GM21367 (cell line): ENCODE measurements around the gene BLTP2.
"Not testable (repeated sequence)": the region's sequence is repeated elsewhere in the genome, so short reads cannot be mapped to it uniquely, and the experiment has no call there.

Experiments used
- ATAC-seq: cut with Tn5 transposase; IDR thresholded peaks from one replicate; pipeline ENCODE4 v1.9.1; 2021; ENCODE audit not compliant: unreplicated experiment

BLTP2 gene

DNA sequence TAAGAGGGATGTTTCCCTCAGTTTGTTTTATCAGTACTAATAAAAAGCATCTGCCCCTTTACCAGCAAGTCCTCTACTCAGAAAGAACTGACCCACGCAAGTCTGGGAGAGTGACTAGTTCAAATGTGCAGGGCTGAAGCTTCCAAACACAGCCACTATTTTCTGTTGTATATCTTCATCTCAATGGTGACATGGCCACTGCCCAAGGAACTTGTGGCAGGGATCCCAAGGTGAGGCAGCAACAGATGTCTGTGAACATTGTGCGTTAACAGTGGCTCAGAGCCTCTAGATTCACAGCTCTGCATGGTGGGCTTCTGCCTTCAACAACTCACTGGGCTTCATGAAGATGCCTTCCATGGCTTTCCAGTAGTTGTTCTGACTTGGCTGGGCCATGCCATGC lies 3.7 kb upstream of the BLTP2 start:
- ATAC-seq = no peak

DNA sequence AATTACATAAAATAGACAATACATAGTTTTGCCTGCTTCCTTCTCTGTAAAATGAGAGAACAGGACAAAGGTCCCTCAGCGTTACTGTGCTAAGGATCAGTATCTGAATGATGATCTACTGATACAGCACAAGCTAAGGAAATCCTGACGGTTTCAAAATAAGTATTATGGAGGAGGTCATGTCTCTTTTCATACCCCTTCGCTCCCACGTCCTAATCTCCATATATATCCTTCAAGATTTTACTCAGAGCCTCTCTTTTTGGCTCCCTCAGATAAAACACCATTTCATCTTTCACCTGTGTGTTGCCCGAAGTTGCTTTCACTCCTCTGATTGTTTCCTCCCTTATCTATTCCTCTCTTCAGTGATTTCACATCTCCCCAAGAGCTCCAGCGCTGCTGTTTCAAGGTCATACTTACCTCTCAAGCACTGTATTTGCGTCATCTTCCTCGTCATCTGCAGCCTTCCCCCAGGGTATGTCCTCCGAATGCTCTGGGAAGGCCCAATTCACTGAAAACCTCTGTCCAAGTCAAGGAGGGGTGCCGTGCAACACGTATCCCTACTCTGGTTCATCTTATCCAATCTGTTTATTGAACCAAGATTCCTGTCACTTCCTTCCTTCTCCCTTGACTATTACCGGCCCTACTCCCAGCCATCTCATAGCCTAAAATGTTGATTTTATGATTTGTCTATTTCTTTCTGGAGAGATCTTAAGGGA lies 1.2 kb upstream of the BLTP2 start:
- no peak for ATAC-seq

DNA sequence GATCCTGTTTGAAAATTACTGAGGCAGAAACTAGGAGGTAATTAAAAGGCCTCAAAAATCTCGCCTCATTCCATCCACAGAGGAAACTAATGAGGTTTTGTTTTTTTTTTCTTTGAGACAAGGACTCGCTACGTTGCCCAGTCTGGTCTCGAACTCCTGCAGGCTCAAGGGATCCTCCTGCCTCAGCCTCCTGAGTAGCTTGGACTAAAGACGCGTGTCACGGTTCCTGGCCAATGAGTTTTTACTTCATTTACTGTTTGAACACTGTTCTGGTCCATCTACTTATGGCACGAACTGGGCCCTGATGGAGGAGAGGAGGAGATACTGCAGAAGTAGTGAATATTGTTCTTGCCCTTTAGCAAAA lies 600 bp upstream of the BLTP2 start:
- no peak for ATAC-seq

DNA sequence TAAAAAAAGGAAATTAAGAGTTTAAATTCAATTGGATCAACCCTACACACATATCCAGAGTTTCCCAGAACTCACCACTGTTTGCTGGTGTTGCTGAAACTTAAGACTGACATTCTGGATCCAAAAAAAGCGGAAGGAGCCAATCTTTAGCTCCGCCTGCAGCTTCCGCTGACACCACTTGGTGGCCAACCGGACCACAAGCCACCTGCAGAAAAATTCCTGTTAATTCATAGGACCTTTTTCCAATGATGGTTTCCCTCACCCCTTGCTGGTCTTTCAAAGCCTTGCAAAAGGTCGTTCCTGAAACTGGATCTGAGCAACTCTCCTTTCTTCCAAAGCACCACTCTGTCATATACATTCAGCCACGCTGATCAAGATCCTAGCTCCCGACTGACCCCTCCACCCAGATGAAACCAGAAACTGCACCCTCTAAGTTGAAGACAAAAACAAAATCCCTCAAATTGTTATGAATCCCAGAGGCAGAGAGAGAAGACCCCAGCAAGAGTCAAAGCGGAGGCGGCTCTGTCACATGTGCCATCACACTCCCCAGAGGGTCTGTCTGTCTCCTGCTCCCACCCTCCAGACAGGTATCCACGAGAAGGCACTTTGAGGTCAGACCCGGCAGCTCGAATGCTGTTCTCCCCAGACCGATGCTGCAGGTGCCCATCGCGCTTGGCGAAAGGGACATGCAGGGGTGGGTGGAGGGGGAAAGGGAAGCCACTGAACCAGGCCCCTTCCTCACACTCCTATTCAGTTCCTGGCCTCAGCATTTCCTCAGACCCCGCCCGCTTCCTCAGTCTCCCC lies 773 bp downstream of the BLTP2 start:
- ATAC-seq = no peak

DNA sequence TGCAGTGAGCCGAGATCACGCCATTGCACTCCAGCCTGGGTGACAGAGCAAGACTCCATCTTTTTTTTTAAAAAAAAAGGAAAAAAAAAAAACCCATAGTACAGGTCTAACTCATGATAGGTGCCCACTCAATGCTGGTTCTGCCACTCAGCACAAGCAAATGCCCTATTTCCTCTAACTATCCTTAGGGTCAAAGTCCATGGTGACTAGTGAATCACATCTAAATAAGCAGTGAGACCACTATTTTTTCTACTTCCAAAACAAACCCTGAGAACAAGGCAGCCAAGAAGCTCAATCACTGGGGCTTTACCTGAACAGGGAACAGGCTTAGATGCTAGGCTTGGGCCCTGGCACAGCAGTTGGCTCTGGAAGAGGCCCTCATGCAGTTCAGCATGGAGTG lies 3.4 kb downstream of the BLTP2 start:
- ATAC-seq = no peak

DNA sequence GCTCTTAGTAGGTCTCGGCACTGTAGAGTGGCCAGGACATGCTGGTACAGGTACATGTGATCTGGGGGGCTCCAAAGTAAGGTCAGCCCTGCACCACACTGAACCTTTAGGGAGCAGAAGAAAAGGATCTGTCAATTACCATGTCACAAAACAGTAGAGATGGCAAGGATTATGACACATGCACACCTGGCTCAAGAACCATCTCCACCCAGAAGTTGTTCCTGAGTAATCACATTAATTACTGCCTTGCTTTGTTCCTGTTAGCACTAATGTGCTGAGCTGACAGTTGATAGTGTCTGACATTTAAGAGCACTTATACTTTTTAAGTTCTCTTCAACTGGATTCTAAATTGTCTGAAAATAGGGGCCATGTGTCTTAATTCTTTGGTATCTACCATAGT lies 9.5 kb downstream of the BLTP2 start:
- ATAC-seq = no peak

DNA sequence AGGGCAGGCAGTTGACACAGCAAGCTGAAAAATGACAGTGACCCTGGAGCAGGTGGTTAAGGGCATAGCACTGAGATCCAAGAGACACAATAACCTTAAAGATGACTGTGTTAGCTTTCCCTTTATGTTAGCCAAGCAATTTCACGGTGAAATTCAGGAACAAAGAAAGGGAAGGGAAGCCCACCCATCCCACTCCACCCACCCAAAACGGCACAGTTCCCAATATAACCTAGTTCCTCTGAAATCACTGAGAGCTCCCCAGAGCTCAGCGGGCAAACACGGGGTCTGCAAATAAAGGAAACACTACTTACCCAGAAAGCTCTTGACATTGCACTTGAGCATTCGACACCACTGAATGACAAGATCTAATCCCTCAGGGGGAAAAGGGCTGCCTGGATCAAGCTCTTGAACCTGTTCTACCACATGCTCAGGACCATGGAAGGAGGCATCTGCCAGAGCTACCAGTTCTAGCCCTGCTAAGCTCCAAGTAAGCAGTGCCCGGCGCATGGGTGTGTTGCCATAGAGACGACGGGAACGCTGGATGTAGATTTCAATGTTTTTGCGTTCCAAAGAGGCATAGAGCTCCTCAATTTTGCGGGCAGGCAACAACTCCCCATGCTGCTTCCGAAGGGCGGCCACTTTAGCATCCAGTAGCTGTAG lies 10.6 kb downstream of the BLTP2 start:
- ATAC-seq = no peak

DNA sequence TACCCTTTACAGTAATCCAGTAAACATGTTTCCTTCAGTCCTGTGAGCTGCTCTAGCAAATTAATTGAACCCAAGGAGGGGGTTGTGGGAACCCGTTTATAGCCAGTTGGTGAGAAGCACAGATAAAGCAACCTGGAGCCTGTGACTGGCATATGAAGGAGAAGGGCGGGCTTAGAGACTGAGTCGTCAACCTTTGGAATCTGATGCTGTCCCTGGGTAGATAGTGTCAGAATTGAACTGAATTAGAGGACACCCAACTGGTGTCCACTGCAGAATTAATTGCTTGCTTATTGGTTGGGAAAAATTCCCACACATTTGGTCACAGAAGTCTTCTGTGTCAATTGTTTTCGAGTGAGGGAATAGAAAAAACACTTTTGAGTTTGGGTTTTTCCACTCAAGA lies 18.1 kb downstream of the BLTP2 start:
- no peak for ATAC-seq

DNA sequence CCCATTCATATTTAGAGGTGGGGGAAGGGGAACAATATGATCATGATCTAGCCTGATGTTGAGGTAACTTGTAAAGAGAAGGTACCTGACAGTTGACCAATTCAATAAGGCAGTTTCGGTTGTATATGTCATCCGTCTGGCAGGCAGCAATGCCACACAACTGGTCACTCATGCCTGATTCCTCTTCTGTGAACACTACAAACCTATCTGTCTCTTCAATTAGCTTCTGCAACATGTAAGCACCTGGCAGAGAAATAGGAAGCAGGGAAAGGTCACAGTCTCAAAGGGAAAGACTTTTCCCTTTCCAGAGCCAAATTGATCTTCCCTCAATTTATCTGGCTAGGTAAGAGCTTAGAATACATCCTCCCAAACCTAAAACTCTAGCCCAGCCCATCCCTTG lies 20.8 kb downstream of the BLTP2 start:
- ATAC-seq = no peak

DNA sequence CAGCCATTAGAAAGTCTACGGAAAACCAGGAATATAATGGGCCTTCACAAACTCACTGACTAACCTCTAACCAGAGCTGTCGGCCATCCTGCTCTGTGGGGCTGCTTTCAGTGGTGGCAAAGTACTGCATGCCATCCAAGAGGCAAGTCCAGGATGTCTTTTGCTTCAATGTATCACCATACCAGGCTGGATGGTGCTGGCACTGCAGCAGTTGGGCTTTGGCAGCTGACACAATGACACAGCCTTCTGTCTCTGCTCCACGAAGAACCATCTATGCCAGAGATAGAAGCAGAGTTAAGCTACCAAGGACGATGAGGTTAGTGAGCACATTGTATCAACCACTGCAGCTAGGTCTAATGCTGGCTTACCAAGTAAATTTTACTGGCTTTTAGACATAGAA lies 21.3 kb downstream of the BLTP2 start:
- ATAC-seq = no peak

DNA sequence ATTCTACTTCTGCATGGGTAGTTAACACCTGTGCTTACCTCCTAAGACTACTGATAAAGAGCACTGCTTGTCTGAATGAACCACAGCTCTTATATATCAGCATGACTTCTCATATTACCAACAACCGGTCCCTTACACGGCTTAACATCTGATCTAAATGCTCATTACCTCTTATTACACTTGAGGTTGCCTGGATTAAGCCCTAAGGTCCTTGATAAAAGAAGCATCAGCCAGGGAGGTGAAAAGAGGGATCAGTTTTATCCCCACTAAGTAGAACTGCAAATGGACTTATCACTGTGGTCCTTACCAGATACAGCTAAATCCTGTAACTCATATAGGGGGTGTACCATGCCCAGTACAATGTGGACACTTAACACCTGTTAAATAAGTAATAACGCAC lies 22.8 kb downstream of the BLTP2 start:
- ATAC-seq = no peak

DNA sequence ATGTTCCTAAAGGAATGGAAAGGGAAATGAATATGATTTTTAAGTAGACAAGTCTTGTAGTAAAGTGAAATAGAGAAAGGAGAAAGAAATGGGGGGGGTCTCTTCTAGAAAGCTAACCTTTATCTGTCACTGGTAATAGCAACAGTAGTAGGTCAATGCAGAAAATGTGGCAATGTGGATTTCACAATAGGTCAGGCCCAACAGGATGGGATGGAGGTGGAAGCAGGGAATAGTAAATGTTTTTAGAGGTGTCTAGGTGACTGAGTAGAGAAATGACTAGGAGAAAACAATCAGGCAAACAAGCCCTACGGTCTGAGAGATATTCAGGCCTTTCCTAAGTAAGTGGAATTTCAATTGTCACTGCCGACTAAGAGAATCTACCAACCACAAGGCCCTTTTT lies 24.9 kb downstream of the BLTP2 start:
- ATAC-seq = no peak

DNA sequence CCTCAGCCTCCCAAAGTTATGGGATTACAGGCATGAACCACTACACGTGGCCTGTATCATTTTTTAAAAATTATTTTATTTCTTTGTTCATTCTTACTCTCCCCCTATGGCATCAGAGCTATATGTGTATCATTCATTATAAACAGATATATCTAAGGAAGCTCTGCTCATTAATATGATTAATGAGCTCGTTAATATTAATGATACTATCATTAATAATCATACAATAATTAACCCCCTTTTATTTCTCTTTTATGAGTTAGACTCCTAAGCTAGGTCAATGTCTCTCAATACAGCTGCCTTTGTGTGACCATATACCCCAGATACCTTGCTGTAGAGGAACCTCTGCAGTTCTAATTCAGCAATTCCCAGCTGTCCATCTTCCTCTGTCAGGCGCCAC lies 26.5 kb downstream of the BLTP2 start:
- no peak for ATAC-seq

DNA sequence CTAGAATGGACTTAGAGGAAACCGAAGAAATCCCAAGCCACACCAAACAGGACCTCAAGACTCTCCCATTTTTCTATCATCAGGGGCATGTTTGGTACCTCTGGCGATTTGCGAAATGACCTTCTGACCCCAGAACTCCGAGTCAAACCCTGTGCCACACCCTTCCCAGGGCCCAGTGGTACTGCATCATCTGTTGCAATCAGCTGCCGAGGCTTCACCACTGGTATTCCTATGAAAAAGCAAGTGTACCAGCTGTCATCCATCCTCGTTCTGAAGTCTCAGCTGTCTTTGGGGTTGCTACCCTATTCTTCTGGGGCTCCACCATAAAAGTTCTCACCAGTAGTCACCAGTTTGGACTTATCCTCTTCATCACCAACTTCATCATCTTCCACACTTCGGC lies 28.7 kb downstream of the BLTP2 start:
- ATAC-seq = no peak

DNA sequence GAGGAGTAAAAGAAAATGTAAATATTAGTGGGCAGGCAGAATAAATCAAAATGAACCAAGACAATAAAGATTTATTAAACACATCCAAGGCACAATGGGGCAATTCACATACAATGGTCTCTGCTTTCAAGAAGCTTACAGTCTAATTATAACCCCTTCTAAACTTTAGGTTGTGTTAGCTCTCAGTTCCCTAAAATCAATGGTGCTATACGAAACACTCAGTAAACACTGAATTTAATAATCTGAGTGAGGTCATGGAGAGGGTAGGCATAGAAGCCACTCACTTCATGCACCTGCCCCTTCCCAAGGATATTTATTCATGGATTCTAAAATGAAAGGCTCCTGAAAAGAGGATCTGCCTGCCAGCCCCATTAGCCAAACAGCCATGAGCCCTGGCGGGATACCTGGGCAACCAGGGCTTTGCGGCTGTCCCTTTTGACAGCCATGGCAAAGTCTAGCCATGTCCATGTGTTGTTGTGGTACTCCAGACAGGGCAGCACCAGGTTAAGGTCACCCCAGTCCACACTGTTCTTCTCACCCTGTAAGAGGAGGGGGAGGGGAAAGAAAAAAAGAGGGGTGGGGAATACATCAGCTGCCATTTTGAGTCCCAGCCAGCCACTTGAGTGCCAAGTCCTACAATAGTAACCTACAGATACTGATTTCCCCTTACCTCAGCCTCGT lies 29.6 kb downstream of the BLTP2 start:
- no peak for ATAC-seq

DNA sequence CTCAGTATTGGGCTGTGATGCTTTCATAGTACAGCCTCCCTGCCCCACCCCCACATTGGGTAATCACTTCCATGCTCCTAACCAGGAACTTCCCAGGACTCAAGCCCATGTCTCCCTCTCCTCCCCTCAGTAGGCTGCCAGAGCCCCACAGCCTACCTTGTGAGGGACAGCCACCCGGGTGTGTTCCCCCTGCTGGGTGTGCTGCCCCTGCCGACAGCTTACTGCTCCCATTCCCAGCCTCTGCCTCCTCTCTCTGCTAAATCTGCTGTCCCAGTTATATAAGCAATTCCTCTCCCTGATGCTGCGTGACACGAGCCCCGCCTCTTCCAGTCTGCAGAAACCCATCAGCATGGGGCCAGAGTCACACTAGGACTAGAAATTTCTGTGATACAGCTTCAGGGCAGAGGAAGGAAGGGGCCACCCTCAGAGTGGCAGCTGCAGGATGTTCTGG lies 31.0 kb downstream of the BLTP2 start, which contains the start of gene RSKR:
RSKR (minus strand) TSS at position 255 of the 451 bp plus-strand sequence; CDS start at position 231, 24 bp downstream.
- ATAC-seq = no peak

DNA sequence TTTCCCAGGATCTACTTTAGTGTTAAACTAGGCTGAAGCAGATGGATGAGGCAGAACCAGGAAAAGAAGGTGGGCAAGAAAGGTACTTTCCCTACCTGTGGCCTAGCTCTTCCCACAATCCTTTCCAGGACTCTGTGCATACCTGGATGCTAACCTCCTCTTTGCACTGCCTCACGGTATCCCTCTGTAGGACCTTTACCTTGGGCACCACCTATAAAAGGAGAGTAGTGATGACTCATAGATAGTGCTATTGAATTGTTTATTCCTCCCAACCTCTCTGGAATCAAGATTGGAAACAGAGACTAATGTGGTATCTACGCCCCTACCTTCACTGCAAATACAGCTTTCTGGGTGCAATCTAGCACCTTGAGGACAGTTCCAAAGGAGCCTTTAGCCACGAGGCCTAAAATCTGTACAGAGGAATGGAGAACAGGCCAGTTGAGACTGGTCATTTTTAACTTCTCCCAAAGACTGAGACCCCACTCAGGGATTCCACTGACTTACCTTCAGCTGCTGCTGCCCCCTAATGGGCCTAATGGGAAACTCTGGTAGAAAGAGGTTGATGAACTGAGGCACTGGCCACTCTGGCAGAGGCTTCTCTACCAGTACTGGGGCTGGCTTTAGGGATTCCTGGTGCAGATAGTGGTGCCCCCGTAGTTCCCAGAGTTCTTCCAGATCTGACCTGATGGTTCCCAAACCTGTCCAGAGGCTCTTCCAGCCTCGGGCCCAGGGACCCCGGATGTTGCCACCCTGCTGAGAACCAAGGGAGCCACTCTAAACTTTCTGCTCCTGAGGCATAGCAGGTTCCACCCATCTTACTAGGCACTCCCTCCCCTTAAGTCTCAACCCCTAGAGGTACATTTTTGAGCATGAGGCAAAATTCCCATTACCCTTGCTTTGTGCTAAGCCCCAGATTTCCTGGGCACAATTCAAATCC lies 31.8 kb downstream of the BLTP2 start:
- no peak for ATAC-seq

DNA sequence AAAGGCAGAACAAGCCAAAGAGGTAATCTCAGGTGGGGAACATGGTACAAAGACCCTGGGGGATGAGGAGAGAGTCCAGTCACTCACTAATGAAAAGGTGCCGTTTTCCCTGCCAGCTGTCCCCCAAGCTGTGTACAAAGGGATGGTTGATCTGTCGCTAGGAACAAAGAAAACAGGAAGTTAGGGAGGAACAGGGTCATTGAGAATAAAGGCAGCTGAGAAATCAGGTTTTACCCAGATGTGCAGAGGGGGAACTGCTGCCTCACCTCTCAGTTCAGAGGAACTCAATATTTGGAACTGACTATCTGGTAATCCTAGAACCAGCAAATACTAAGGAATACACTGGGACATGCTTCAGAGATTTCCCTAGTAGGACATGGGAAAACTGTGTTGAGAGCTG lies 32.4 kb downstream of the BLTP2 start:
- ATAC-seq = no peak

DNA sequence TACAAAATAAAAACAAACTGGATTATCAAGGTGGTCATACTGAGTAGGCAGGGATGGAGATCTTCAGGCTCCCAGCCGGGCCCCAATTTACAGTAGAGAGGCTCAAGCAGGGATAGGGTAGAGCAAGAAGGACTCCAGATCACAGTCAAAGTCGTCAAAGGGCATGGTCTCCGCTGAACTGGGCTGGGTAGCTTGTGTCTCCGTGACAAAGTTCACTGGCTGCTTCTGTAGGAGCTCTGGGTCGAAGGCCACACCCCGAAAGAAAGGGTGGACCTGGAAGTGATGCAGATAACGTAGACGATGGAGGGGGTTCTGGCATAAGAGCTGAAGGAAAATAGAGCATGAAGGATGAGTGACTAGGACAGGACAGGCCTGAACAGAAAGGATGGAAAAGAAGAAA lies 34.6 kb downstream of the BLTP2 start:
- no peak for ATAC-seq

DNA sequence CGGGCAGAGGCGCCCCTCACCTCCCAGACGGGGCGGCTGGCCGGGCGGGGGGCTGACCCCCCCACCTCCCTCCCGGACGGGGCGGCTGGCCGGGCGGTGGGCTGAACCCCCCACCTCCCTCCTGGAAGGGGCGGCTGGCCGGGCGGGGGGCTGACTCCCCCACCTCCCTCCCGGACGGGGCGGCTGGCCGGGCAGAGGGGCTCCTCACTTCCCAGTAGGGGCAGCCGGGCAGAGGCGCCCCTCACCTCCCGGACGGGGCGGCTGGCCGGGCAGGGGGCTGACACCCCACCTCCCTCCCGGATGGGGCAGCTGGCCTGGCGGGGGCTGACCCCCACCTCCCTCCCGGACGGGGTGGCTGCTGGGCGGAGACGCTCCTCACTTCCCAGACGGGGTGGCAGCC lies 40.9 kb downstream of the BLTP2 start:
- ATAC-seq = not testable (repeated sequence)
